ENCODE results near the gene ADARB2. TPM values are rescaled to one million over a fixed set of nuclear protein-coding genes. Genes with fewer than 3 reads are reported as not detected.
A peak's percentile ranks its signal among the peaks of the same experiment; 100 is the strongest.

Gene ADARB2
- total RNA-seq, 2 donors from 2014 or later, result 8.0 to 12.2 TPM

DNA sequence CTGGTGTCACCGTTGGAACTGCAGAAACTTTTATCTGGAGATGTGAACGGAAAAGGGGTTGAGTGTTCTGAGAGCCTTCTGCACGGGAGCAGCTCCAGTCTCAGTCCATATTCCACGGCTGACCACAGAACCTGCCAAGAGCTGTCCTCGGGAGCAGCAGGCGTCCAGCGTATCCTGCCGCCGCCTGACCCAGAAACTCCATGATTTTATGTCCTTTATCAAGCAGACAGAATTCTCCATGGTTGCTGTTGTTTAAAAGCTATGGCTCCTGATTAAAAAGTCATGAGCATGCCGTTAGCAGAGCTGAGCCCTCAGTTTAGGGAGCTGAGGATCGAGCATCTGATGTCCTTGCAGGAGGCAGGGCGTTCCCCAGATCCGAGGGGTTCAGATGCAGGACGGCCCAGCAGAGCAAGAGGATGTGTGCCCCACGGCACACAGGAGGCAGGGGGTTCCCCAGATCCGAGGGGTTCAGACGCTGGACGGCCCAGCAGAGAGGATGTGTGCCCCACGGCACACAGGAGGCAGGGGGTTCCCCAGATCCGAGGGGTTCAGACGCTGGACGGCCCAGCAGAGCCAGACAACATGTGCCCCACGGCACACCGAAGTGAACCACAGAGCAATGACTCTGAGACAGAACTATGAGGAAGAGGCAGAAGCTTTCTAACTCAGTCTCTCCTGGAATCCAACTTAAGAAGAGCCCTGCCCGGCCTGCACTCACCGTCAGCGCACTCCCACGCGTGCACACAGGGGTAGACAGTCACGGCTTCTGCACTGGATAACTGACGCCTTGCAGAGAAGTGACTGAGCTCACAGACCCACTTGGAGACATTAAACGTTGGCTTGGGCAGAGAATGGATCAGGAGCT is 584.7 kb downstream of the ADARB2 start:
- intact Hi-C loops (cut with DNase I), result no loop called here

DNA sequence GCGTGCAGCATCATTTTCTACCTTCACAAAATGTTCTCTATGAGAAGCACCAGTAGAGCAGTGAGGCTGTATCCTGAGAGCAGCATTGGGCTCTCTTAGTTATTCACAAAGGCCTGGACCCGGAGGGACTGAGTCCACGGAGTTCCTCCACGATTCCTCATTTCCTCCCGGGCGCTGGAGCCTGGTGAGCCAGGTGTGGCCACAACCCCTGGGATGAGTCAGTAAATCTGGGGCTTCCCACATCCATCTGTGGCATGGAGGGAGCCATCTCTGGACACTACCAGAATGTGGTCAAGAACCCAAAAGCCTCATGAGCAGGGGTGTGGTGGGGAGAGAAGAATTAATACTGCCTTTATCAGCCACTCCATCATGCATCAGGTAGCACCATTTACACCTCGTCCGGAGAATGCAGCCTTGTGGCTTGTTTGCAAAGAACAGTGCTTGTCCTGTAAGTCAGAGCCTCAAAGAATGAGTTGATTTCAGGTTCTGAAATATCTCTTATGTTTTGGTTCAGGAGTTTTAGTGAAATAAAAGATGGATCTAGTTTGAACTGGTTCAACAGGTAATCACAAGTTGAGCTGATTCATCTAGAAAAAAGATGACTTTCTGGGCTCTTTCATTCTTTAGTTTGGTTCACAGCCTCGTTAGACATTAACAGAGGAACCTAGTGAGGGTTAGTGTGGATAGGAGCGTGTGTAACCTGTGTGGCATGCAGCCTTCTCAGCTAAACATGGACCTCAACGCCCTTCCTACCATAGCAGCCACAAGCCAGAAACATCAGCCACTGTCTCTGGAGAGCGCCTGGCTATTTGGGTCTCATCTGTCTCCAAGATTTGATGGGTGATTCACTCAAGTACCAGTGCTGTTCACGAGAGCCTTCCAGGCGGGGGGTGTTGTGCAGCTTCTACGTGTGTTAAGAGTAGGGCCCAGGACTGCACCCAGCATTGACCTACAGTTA is 586.0 kb downstream of the ADARB2 start:
- TF ChIP-seq POLR2A (IDR thresholded peaks at IDR 0.05), result no peak
- TF ChIP-seq, protein P1, sequence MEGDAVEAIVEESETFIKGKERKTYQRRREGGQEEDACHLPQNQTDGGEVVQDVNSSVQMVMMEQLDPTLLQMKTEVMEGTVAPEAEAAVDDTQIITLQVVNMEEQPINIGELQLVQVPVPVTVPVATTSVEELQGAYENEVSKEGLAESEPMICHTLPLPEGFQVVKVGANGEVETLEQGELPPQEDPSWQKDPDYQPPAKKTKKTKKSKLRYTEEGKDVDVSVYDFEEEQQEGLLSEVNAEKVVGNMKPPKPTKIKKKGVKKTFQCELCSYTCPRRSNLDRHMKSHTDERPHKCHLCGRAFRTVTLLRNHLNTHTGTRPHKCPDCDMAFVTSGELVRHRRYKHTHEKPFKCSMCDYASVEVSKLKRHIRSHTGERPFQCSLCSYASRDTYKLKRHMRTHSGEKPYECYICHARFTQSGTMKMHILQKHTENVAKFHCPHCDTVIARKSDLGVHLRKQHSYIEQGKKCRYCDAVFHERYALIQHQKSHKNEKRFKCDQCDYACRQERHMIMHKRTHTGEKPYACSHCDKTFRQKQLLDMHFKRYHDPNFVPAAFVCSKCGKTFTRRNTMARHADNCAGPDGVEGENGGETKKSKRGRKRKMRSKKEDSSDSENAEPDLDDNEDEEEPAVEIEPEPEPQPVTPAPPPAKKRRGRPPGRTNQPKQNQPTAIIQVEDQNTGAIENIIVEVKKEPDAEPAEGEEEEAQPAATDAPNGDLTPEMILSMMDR (IDR thresholded peaks at IDR 0.05), result no peak
- H3K4me1 ChIP-seq, result peaks cover 23% of the 10 kb centered on the region
- no peak for ATAC-seq
- H3K4me3 ChIP-seq, result no peak overlapping the region
- no peaks in the 10 kb centered on the region for H3K36me3 ChIP-seq (replicated peaks in 1 of 2; ENCODE audit: insufficient read depth in 1 of 2, low read depth in 2 of 2)
- DNase-seq, result no peak
- H3K9me3 ChIP-seq, result no peaks in the 10 kb centered on the region
- intact Hi-C loops (cut with DNase I), result no loop called here
- no peaks in the 10 kb centered on the region for H3K27me3 ChIP-seq
- H3K27ac ChIP-seq, result peak overlapping the region in 2 of 4 donors; percentile 22 to 31
- WGBS, 2 donors, result 59 to 65% methylated on average over 14 to 15 of the region's 15 CpGs

More for the DNA sequence above, 584.7 kb downstream of the ADARB2 start:
- no peaks in the 10 kb centered on the region for H3K27me3 ChIP-seq
- H3K9me3 ChIP-seq, result no peaks in the 10 kb centered on the region
- H3K36me3 ChIP-seq (replicated peaks in 1 of 2; ENCODE audit: insufficient read depth in 1 of 2, low read depth in 2 of 2), result no peaks in the 10 kb centered on the region
- H3K27ac ChIP-seq, result no peak overlapping the region
- ATAC-seq, result no peak
- DNase-seq, result no peak
- peaks cover 23% of the 10 kb centered on the region for H3K4me1 ChIP-seq
- 79 to 81% methylated on average over 21 to 32 of the region's 32 CpGs for WGBS, 2 donors
- TF ChIP-seq, protein P1 (IDR thresholded peaks at IDR 0.05), result no peak
- no peak for TF ChIP-seq POLR2A (IDR thresholded peaks at IDR 0.05)
- H3K4me3 ChIP-seq, result no peak overlapping the region

DNA sequence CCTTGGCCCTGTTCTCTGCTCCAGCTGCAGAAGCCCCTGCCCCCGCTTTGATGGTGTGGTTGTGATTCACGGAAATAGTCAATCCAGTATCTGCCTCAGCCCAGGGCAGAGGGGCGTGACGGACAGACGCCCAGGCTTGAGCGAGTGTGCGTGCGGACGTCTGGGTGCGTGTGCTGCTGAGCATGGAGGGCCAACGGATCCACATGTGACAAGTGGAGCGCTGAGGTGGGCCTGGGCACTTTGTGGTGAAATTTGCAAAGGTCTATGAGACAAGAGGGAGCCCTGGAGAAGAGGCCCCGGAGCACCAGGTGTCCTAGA is 586.7 kb downstream of the ADARB2 start:
- Histone ChIP-seq H3K27ac (peak overlapping the region in 1 of 4 donors; percentile 22), H3K36me3 (replicated peaks in 1 of 2; ENCODE audit: insufficient read depth in 1 of 2, low read depth in 2 of 2) (no peaks in the 10 kb centered on the region), H3K4me1 (peaks cover 23% of the 10 kb centered on the region), H3K9me3 (no peaks in the 10 kb centered on the region), H3K27me3 (no peaks in the 10 kb centered on the region), H3K4me3 (no peak overlapping the region)
- intact Hi-C loops (cut with DNase I), result no loop called here
- ATAC-seq (no peak), DNase-seq (no peak)
- TF ChIP-seq POLR2A (IDR thresholded peaks at IDR 0.05), result no peak
- TF ChIP-seq, protein P1 (IDR thresholded peaks at IDR 0.05), result no peak
- 72 to 80% methylated on average over 11 to 13 of the region's 13 CpGs for WGBS, 2 donors

DNA sequence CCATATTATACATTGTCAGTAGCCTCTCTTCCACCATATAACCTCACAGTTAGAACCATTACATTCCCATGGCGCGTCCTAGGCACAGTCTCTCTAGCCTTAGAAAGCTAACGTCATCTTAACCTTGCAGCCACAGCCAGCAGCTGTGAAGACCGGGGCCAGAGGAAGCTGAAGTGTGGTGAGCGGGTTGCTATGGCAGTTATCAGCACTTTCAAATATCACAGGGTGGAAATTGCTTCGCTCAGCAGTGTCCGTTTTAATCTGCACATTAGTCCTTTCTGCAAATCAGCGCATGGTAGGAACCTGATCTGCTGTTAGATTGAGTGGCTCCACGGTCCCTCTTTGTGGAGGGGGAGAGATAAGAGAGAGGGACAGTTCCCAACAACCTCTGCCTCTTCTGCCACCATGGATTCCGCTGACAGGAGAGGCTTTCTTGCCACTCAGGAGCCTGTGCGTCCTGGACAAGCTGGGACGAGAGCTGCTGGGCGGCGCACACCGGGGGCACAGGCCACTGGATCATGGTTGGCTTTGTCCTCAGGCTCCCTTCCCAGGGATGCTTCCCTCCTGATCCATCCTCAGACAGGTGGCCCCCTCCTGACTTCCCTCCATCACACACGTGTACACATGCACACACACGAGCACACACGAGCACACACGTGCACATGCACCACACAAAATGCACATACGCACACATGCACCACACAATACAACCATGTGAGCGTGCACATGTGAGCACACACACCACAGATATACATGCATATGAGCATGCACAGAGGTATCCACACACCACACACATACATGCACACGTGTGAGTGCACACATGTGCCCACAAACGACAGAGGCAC is 587.3 kb downstream of the ADARB2 start:
- H3K27me3 ChIP-seq, result no peaks in the 10 kb centered on the region
- H3K4me1 ChIP-seq, result peaks cover 23% of the 10 kb centered on the region
- TF ChIP-seq, protein P1 (IDR thresholded peaks at IDR 0.05), result no peak
- TF ChIP-seq POLR2A (IDR thresholded peaks at IDR 0.05), result no peak
- H3K27ac ChIP-seq, result no peak overlapping the region
- DNase-seq (peak; percentile 34 to 67 (median 50)), ATAC-seq (peak; percentile 75)
- H3K4me3 ChIP-seq, result no peak overlapping the region
- no peaks in the 10 kb centered on the region for H3K9me3 ChIP-seq
- intact Hi-C loops (cut with DNase I), result no loop called here
- 38 to 44% methylated on average over 20 to 23 of the region's 23 CpGs for WGBS, 2 donors
- H3K36me3 ChIP-seq (replicated peaks in 1 of 2; ENCODE audit: insufficient read depth in 1 of 2, low read depth in 2 of 2), result no peaks in the 10 kb centered on the region
